ENCODE results near the gene MID1. TPM values are rescaled to one million over a fixed set of nuclear protein-coding genes. Genes with fewer than 3 reads are reported as not detected.
A peak's percentile ranks its signal among the peaks of the same experiment; 100 is the strongest.
"Not testable (repeated sequence)": the region's sequence is repeated elsewhere in the genome, so short reads cannot be mapped to it uniquely, and the experiment has no call there.

Gene MID1
- total and polyA plus RNA-seq, 9 donors, result 17.5 to 28.9 (median 21.2) TPM

DNA sequence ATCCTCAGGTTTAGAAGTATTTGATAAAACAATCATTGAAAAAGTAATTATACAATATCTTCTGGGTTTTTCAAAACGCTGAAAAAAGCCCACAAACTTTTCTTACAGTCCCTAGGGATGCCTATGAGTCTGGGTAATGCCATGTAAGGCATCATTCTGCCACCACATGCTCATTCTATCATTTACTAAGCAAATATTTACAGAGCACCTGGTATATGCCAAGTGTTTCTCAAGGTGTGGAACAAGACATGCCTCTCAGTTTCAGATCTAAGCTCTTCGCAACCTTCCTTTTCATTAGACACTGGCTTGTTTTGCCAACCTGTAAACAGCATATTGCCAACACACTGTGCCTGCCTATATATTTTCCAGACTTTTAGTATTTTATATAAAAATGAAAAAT is 17.7 kb downstream of the MID1 start:
- no peak for DNase-seq
- no peaks in the 10 kb centered on the region for H3K9me3 ChIP-seq (replicated peaks; ENCODE audit: control insufficient read depth, low read depth, low read length)
- WGBS (ENCODE audit: insufficient coverage), result no CpG with 5 or more reads among the region's 2 CpGs
- peaks cover 10% of the 10 kb centered on the region for H3K4me1 ChIP-seq (ENCODE audit: control insufficient read depth, insufficient read depth, low read length)
- H3K27ac ChIP-seq (ENCODE audit: low read length), result no peak overlapping the region
- H3K4me3 ChIP-seq (ENCODE audit: low read length), result no peak overlapping the region
- no peaks in the 10 kb centered on the region for H3K36me3 ChIP-seq (ENCODE audit: control insufficient read depth, insufficient read depth, low read length)
- peaks cover 6% of the 10 kb centered on the region for H3K27me3 ChIP-seq (ENCODE audit: control insufficient read depth, insufficient read depth, low read length)

GRCh38 chrX:10600479-10600878 is 19.9 kb downstream of the MID1 start:
- no CpG with 5 or more reads among the region's 1 CpG for WGBS (ENCODE audit: insufficient coverage)
- Histone ChIP-seq H3K4me1 (ENCODE audit: control insufficient read depth, insufficient read depth, low read length) (peaks cover 10% of the 10 kb centered on the region), H3K9me3 (replicated peaks; ENCODE audit: control insufficient read depth, low read depth, low read length) (no peaks in the 10 kb centered on the region), H3K36me3 (ENCODE audit: control insufficient read depth, insufficient read depth, low read length) (no peaks in the 10 kb centered on the region), H3K27ac (ENCODE audit: low read length) (no peak overlapping the region), H3K4me3 (ENCODE audit: low read length) (no peak overlapping the region), H3K27me3 (ENCODE audit: control insufficient read depth, insufficient read depth, low read length) (peaks cover 4% of the 10 kb centered on the region)
- DNase-seq, result no peak

DNA sequence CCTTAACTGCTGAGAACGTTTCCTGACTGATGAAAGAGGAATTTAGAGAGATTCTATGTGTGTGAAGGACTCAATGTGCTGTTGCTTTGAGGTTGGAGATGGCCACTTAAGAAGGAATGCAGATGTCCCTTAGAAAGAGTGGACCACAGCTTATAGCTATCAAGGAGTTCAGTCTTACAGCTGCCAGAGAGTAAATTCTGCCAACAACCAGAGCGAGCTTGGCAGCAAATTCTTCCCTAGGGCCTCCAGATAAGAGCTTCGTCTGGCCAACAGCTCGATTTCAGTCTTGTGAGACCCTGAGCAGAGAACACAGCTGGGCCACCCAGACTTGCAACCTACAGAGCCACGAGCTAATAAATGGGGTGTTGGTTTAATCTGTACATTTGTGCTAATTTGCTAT is 21.8 kb downstream of the MID1 start:
- Histone ChIP-seq H3K27ac (ENCODE audit: low read length) (no peak overlapping the region), H3K9me3 (replicated peaks; ENCODE audit: control insufficient read depth, low read depth, low read length) (no peaks in the 10 kb centered on the region), H3K27me3 (ENCODE audit: control insufficient read depth, insufficient read depth, low read length) (peaks cover 2% of the 10 kb centered on the region), H3K4me1 (ENCODE audit: control insufficient read depth, insufficient read depth, low read length) (peaks cover 10% of the 10 kb centered on the region), H3K36me3 (ENCODE audit: control insufficient read depth, insufficient read depth, low read length) (no peaks in the 10 kb centered on the region), H3K4me3 (ENCODE audit: low read length) (no peak overlapping the region)
- DNase-seq, result peak; percentile 75
- WGBS (ENCODE audit: insufficient coverage), result 3% methylated on average over 2 of the region's 5 CpGs

- Histone ChIP-seq H3K4me3 (ENCODE audit: low read length) (no peak overlapping the region), H3K27ac (ENCODE audit: low read length) (no peak overlapping the region), H3K36me3 (ENCODE audit: control insufficient read depth, insufficient read depth, low read length) (no peaks in the 10 kb centered on the region), H3K4me1 (ENCODE audit: control insufficient read depth, insufficient read depth, low read length) (peaks cover 10% of the 10 kb centered on the region), H3K9me3 (replicated peaks; ENCODE audit: control insufficient read depth, low read depth, low read length) (no peaks in the 10 kb centered on the region), H3K27me3 (ENCODE audit: control insufficient read depth, insufficient read depth, low read length) (no peaks in the 10 kb centered on the region)
- no CpG with 5 or more reads among the region's 1 CpG for WGBS (ENCODE audit: insufficient coverage)
- DNase-seq, result no peak
Observed at GRCh38 chrX:10597871-10598270, 22.5 kb downstream of the MID1 start.

DNA sequence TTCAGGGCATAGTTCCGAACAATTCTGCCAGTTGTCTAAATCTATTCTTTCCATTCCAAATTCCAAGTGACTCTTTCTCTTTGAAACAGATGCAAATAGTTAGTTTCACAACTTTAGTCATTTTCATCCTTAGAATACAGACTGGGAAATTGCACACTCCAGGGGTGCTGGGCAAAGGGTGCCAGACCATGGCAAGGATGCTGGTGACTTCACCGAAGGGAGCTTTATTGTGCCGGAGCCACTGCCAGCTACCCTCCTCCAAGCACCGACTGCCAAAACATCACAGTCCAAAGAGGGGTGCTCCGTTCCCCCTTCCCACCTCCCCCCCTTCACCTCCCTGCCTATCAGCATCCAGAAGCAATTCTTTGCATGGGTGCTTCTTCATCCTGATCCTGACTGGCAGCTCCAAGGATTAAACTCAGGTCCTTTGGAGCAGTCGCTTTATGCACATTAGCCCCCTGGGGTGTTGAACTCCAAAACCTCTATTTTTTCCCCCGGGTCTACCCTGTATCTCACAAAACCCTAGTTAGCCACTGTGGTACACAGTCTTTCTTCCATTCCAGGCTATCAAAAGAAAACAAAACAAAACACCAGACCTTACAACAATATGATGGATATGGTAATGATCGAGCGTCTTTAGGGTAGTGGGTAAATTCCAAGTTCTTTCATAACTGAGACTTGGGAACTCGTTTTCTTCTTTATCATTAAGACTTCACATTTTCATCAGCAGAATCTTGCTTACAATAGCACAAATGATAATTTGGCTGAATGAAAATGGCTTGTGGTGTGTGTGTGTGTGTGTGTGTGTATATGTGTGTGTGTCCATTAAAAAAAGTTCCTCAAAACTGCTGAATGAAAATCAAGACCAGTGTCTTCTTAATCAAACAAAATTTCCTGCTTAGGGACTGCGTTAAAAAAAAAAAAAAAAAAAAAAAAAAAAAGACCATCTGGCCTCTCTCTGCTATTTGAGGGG is 28.7 kb downstream of the MID1 start:
- no peak overlapping the region for H3K27ac ChIP-seq (ENCODE audit: low read length)
- 55% methylated on average over 5 of the region's 11 CpGs for WGBS (ENCODE audit: insufficient coverage)
- H3K4me3 ChIP-seq (ENCODE audit: low read length), result no peak overlapping the region
- H3K36me3 ChIP-seq (ENCODE audit: control insufficient read depth, insufficient read depth, low read length), result no peaks in the 10 kb centered on the region
- no peaks in the 10 kb centered on the region for H3K4me1 ChIP-seq (ENCODE audit: control insufficient read depth, insufficient read depth, low read length)
- peaks cover 4% of the 10 kb centered on the region for H3K27me3 ChIP-seq (ENCODE audit: control insufficient read depth, insufficient read depth, low read length)
- no peaks in the 10 kb centered on the region for H3K9me3 ChIP-seq (replicated peaks; ENCODE audit: control insufficient read depth, low read depth, low read length)
- DNase-seq, result no peak

DNA sequence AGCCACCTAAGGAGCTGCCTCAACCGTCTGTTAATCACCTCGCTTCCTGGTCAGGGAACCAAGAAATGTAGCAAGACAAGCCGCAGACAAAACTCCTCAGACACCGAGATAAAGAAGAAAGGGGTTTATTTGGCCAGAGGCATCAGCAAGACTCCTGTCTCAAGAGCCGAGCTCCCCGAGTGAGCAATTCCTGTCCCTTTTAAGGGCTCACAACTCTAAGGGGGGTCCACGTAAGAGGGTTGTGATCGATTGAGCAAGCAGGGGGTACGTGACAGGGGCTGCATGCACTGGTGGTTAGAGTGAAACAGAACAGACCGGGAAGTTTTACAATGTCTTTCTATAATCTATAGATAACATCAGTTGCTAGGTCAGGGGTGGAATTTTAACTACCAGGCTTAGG is 30.6 kb downstream of the MID1 start:
- H3K9me3 ChIP-seq (replicated peaks; ENCODE audit: control insufficient read depth, low read depth, low read length); H3K4me1 ChIP-seq (ENCODE audit: control insufficient read depth, insufficient read depth, low read length); H3K27ac ChIP-seq (ENCODE audit: low read length); H3K36me3 ChIP-seq (ENCODE audit: control insufficient read depth, insufficient read depth, low read length); H3K4me3 ChIP-seq (ENCODE audit: low read length); DNase-seq; H3K27me3 ChIP-seq (ENCODE audit: control insufficient read depth, insufficient read depth, low read length): not testable (repeated sequence)
- 70% methylated on average over 2 of the region's 10 CpGs for WGBS (ENCODE audit: insufficient coverage)

DNA sequence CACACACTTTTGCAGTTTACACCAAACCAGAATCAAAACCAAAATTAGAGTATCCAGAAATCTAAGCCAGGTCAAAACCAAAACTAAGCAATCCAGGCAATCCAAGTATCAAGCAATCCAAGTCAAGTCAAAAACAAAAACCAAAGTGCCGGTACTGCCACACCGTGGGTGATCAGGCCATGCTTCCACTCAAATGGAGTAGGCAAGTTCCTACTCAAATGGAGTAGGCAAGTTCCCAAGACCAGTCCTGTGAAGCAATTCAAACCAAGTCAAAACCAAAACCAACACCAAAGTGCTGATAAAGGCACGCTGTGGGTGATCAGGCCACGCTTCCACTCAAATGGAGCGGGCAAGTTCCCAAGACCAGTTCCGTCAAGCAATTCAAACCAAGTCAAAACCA is 31.3 kb downstream of the MID1 start:
- Histone ChIP-seq H3K36me3 (ENCODE audit: control insufficient read depth, insufficient read depth, low read length) (no peaks in the 10 kb centered on the region), H3K4me3 (ENCODE audit: low read length) (no peak overlapping the region), H3K4me1 (ENCODE audit: control insufficient read depth, insufficient read depth, low read length) (no peaks in the 10 kb centered on the region), H3K27ac (ENCODE audit: low read length) (no peak overlapping the region), H3K27me3 (ENCODE audit: control insufficient read depth, insufficient read depth, low read length) (peaks cover 4% of the 10 kb centered on the region), H3K9me3 (replicated peaks; ENCODE audit: control insufficient read depth, low read depth, low read length) (peaks cover 6% of the 10 kb centered on the region)
- DNase-seq, result no peak
- 91% methylated on average over 5 of the region's 6 CpGs for WGBS (ENCODE audit: insufficient coverage)

DNA sequence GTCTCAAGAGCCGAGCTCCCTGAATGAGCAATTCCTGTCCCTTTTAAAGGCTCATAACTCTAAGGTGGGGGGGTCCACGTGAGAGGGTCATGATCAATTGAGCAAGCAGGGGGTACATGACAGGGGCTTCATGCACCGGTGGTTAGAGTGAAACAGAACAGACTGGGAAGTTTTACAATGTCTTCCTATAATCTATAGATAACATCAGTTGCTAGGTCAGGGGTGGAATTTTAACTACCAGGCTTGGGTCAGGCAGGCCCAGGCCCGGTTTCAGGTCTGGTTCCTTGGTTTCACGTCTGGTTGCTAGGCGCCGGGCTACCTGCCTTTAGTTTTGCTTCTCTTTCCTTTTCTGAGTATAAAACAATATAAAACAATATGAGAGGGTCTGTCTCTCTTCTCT is 35.5 kb downstream of the MID1 start:
- not testable (repeated sequence) for H3K27me3 ChIP-seq (ENCODE audit: control insufficient read depth, insufficient read depth, low read length); H3K4me3 ChIP-seq (ENCODE audit: low read length); H3K27ac ChIP-seq (ENCODE audit: low read length); H3K9me3 ChIP-seq (replicated peaks; ENCODE audit: control insufficient read depth, low read depth, low read length); H3K4me1 ChIP-seq (ENCODE audit: control insufficient read depth, insufficient read depth, low read length); H3K36me3 ChIP-seq (ENCODE audit: control insufficient read depth, insufficient read depth, low read length); DNase-seq
- no CpG with 5 or more reads among the region's 7 CpGs for WGBS (ENCODE audit: insufficient coverage)

GRCh38 chrX:10582945-10583344 is 37.4 kb downstream of the MID1 start:
- no peak for DNase-seq
- Histone ChIP-seq H3K9me3 (replicated peaks; ENCODE audit: control insufficient read depth, low read depth, low read length) (peaks cover 6% of the 10 kb centered on the region), H3K27ac (ENCODE audit: low read length) (no peak overlapping the region), H3K4me1 (ENCODE audit: control insufficient read depth, insufficient read depth, low read length) (no peaks in the 10 kb centered on the region), H3K27me3 (ENCODE audit: control insufficient read depth, insufficient read depth, low read length) (peaks cover under 1% of the 10 kb centered on the region), H3K36me3 (ENCODE audit: control insufficient read depth, insufficient read depth, low read length) (no peaks in the 10 kb centered on the region), H3K4me3 (ENCODE audit: low read length) (no peak overlapping the region)

DNA sequence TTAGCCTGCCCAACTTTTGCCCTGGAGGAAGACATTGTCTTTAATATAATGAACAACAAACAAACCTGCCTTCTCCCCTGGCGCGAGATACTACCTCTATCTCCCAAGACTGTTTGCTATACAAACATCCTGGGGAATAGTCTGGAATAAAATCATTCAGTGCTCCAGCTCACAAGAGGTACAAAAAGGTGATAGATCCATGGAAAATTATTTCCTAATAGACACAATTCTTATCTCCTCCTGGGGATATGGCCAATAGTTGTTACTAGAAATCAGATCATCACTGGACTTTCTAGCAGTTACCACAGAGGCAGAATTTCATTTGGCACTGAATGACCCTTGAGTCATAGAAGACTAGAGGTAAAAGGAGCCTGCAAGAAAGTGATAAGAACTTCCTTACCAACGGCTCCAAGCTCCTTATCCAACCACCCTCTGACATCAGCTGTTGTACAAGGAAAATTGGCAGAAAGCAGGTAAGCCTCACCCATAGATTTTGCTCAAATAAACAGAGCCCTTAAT is 38.1 kb downstream of the MID1 start:
- Histone ChIP-seq H3K36me3 (ENCODE audit: control insufficient read depth, insufficient read depth, low read length) (no peaks in the 10 kb centered on the region), H3K9me3 (replicated peaks; ENCODE audit: control insufficient read depth, low read depth, low read length) (peaks cover 6% of the 10 kb centered on the region), H3K27me3 (ENCODE audit: control insufficient read depth, insufficient read depth, low read length) (peaks cover 2% of the 10 kb centered on the region), H3K4me3 (ENCODE audit: low read length) (no peak overlapping the region), H3K4me1 (ENCODE audit: control insufficient read depth, insufficient read depth, low read length) (no peaks in the 10 kb centered on the region), H3K27ac (ENCODE audit: low read length) (no peak overlapping the region)
- DNase-seq, result no peak
- WGBS (ENCODE audit: insufficient coverage), result no CpG with 5 or more reads among the region's 3 CpGs
